DND-41 (cell line): Measurements from ENCODE around the gene EEFSEC.

Experiments
- ATAC-seq: fragments of 200-7000 bp; cut with Tn5 transposase; 3 replicates; pipeline ENCODE4 v1.9.1; 2021; ENCODE audit warnings: low read depth; ENCODE audit not compliant: insufficient read depth
- DNase-seq: peaks from one replicate; pipeline ENCODE4 v3.0.0-alpha.2; 2020
- H2AFZ ChIP-seq: 2 replicates; pipeline ENCODE4 v1.6.0; 2012; ENCODE audit warnings: low read depth, low read length
- H3K27ac ChIP-seq: 2 replicates; pipeline ENCODE4 v1.5.1; 2012; ENCODE audit warnings: low read length, inconsistent platforms
- H3K27me3 ChIP-seq: fragments of 200-600 bp; sonication (generic); 2 replicates; pipeline ENCODE4 v1.6.0; 2012; ENCODE audit warnings: low read length, mild to moderate bottlenecking, inconsistent platforms; ENCODE audit not compliant: insufficient read depth, poor library complexity
- H3K36me3 ChIP-seq: 2 replicates; pipeline ENCODE4 v1.5.1; 2012; ENCODE audit warnings: low read length, inconsistent platforms; ENCODE audit not compliant: insufficient read depth
- H3K4me1 ChIP-seq: 2 replicates; pipeline ENCODE4 v1.5.1; 2012; ENCODE audit warnings: mild to moderate bottlenecking, low read length; ENCODE audit not compliant: insufficient read depth
- H3K4me2 ChIP-seq: 2 replicates; pipeline ENCODE4 v1.6.0; 2012; ENCODE audit warnings: mild to moderate bottlenecking, moderate library complexity, low read length, inconsistent platforms; ENCODE audit not compliant: insufficient read depth
- H3K4me3 ChIP-seq, 2 experiments: fragments of 200-600 bp in 1 of 2; shearing (Covaris generic) in 1 of 2; 2 replicates each; pipeline ENCODE4 v1.5.1; 2012 to 2016; ENCODE audit warnings: inconsistent platforms in 2 of 2, low read length in 2 of 2, mild to moderate bottlenecking in 2 of 2, low read depth in 1 of 2, moderate library complexity in 1 of 2
- H3K79me2 ChIP-seq: 2 replicates; pipeline ENCODE4 v1.6.0; 2012; ENCODE audit warnings: low read length, inconsistent platforms; ENCODE audit not compliant: insufficient read depth
- H3K9ac ChIP-seq: 2 replicates; pipeline ENCODE4 v1.6.0; 2012; ENCODE audit warnings: low read depth, mild to moderate bottlenecking, inconsistent platforms, low read length, moderate library complexity
- H3K9me3 ChIP-seq: 2 replicates; pipeline ENCODE4 v1.5.1; 2012; ENCODE audit warnings: low read length, moderate library complexity, mild to moderate bottlenecking, inconsistent platforms; ENCODE audit not compliant: insufficient read depth, severe bottlenecking
- H4K20me1 ChIP-seq: 2 replicates; pipeline ENCODE4 v1.6.0; 2012; ENCODE audit warnings: low read length; ENCODE audit not compliant: insufficient read depth
- EZH2 ChIP-seq: IDR thresholded peaks from 3 replicates; pipeline ENCODE4 v1.6.1; 2012; ENCODE audit warnings: borderline replicate concordance, low read depth, mild to moderate bottlenecking, moderate library complexity, low read length, inconsistent platforms; ENCODE audit not compliant: severe bottlenecking
- TF ChIP-seq, protein P1 (sequence below): IDR thresholded peaks from 2 replicates; pipeline ENCODE4 v1.5.1; 2012; ENCODE audit warnings: borderline replicate concordance, low read length, moderate library complexity, mild to moderate bottlenecking; ENCODE audit not compliant: poor library complexity, severe bottlenecking; ENCODE audit errors: extremely low read depth

The EEFSEC gene

DNA sequence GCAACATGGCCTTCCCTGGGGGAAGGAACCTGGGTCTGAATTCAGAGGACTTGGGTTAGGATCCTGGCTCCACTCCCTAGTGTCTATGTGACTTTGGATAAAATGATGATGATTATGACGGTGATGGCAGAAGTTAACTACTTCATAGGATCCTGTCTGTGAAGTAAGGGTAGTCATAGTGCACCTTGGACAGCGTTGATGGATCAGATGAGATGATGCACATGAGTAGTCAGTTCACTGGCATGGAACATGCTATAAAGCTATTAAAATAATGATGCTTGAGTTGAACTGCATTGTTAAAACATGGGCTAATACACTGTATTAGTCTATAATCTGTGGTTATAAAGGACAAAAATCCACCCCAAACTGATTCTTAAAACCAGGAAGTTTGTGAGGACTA lies 62.0 kb downstream of the EEFSEC start:
- Histone ChIP-seq H3K36me3 (no peaks in the 10 kb centered on the region), H3K27ac (no peak overlapping the region), H3K27me3 (no peaks in the 10 kb centered on the region), H3K4me2 (no peak overlapping the region), H3K79me2 (no peaks in the 10 kb centered on the region), H3K9ac (no peak overlapping the region), H2AFZ (no peak overlapping the region), H4K20me1 (peaks cover 20% of the 10 kb centered on the region; the same call in 1 of the 2 replicates), H3K9me3 (no peaks in the 10 kb centered on the region), H3K4me1 (no peaks in the 10 kb centered on the region), H3K4me3 (no peak overlapping the region)
- TF ChIP-seq, protein P1, sequence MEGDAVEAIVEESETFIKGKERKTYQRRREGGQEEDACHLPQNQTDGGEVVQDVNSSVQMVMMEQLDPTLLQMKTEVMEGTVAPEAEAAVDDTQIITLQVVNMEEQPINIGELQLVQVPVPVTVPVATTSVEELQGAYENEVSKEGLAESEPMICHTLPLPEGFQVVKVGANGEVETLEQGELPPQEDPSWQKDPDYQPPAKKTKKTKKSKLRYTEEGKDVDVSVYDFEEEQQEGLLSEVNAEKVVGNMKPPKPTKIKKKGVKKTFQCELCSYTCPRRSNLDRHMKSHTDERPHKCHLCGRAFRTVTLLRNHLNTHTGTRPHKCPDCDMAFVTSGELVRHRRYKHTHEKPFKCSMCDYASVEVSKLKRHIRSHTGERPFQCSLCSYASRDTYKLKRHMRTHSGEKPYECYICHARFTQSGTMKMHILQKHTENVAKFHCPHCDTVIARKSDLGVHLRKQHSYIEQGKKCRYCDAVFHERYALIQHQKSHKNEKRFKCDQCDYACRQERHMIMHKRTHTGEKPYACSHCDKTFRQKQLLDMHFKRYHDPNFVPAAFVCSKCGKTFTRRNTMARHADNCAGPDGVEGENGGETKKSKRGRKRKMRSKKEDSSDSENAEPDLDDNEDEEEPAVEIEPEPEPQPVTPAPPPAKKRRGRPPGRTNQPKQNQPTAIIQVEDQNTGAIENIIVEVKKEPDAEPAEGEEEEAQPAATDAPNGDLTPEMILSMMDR = no peak
- no peak for TF ChIP-seq EZH2
- ATAC-seq (no peak), DNase-seq (no peak)

DNA sequence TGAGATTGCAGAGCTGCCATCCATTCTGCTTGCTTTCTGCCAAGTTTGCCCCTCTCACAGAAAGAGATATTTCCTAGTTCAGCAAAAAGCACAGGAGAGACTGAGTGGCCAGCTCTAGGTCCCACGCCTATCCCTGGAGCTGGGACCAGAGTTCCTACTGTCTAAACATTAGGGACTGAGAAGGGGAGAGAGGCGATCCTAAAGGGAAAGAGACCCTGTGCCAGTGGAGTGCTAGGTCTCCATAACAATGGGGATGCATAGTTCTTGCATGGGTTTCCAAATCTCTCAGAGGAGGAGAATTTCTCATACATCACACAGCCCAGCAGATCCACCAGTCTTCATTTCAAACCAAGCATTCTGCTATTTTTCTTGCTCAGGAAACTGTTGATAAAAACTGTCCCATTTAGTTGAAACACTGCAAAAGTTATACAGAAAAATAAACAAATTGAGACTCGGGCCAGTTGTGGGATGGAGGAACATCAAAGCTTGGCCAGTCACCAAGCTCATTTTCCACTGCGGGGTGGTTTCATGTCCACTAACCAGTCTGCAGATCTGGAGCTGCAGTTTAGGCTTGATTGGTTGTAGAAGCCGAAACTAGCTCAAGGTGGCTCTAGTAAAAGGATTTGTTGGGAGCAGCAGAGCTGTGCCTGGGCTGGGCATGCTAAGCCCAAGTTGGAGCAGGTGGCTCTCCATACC lies 62.7 kb downstream of the EEFSEC start:
- no peaks in the 10 kb centered on the region for H3K79me2 ChIP-seq
- no peak overlapping the region for H3K9ac ChIP-seq
- DNase-seq (no peak), ATAC-seq (no peak)
- H4K20me1 ChIP-seq = peaks cover 20% of the 10 kb centered on the region; the same call in 1 of the 2 replicates
- no peak overlapping the region for H3K4me3 ChIP-seq
- no peaks in the 10 kb centered on the region for H3K4me1 ChIP-seq
- no peak overlapping the region for H3K27ac ChIP-seq
- H3K9me3 ChIP-seq = no peaks in the 10 kb centered on the region
- H2AFZ ChIP-seq = no peak overlapping the region
- H3K27me3 ChIP-seq = no peaks in the 10 kb centered on the region
- H3K36me3 ChIP-seq = no peaks in the 10 kb centered on the region
- no peak overlapping the region for H3K4me2 ChIP-seq
- no peak for TF ChIP-seq EZH2
- TF ChIP-seq, protein P1 = no peak

DNA sequence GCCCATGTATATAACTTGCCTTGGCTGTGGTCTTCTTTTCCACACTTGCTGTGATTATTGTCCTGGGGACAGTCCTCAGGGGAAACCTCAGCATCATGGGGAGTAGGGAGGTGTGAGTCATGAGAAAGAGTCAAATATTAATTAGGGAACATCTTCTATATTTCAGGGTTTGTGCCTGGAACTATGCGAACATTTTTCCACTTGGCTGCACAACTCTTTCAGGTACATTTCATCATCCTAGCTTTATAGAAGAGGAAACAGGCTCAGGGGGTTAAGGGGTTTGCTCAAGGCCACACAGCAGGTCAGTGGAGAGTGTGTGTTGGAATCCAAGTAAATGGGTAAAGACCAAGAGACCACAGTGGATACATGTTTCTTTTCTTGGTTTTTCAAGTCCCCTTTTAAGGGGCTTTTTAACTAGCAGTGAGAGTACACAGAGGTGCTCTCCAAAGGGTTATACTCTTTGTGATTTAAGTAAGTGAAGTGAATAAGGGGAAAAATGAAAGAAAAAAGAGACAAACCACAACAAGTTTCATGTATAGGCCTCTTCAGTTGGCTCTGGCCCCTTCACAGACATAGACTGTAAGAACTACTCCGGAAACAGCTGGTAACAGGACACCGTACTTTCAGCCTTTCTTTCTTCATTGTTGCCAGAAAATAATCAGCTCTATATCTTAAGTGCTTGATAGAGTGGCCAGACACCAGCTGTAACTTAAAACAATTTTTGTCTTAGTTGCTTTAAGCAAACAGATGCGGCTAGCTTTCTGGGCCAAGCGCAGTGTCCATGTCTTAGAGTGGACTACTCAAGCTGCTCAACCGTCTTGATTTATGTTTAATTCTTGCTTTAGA lies 64.6 kb downstream of the EEFSEC start:
- TF ChIP-seq, protein P1 = no peak
- no peak for TF ChIP-seq EZH2
- Histone ChIP-seq H3K4me1 (no peaks in the 10 kb centered on the region), H3K27ac (no peak overlapping the region), H3K9me3 (peaks cover 14% of the 10 kb centered on the region), H3K4me2 (no peak overlapping the region), H3K36me3 (no peaks in the 10 kb centered on the region), H3K27me3 (no peaks in the 10 kb centered on the region), H3K9ac (no peak overlapping the region), H4K20me1 (peaks cover 10% of the 10 kb centered on the region; the same call in 1 of the 2 replicates), H3K4me3 (no peak overlapping the region), H2AFZ (no peak overlapping the region), H3K79me2 (no peaks in the 10 kb centered on the region)
- ATAC-seq (no peak), DNase-seq (no peak)
